Loucy (cell line): ENCODE results near the gene ANXA9.

Experiments used
- H2AFZ ChIP-seq: fragments of 200-600 bp; sonication (generic); 2 replicates; pipeline ENCODE4 v1.6.0; 2016; ENCODE audit warnings: antibody characterized with exemption, mild to moderate bottlenecking, low read length, moderate library complexity
- H3F3A ChIP-seq: fragments of 200-600 bp; 2 replicates; pipeline ENCODE4 v1.6.0; 2016; ENCODE audit warnings: antibody characterized with exemption, low read depth, mild to moderate bottlenecking
- H3K27me3 ChIP-seq: fragments of 200-600 bp; sonication (generic); 2 replicates; pipeline ENCODE4 v1.6.1; 2014; ENCODE audit warnings: low read length, mild to moderate bottlenecking; ENCODE audit not compliant: insufficient read depth, poor library complexity, severe bottlenecking
- H3K36me3 ChIP-seq: fragments of 200-600 bp; sonication (generic); 2 replicates; pipeline ENCODE4 v1.6.1; 2016; ENCODE audit warnings: low read length; ENCODE audit not compliant: insufficient read depth
- H3K4me1 ChIP-seq: fragments of 200-600 bp; sonication (generic); 2 replicates; pipeline ENCODE4 v1.5.1; 2014; ENCODE audit warnings: low read length, mild to moderate bottlenecking; ENCODE audit not compliant: insufficient read depth, poor library complexity, severe bottlenecking
- H3K4me2 ChIP-seq: fragments of 200-600 bp; sonication (generic); 2 replicates; pipeline ENCODE4 v1.6.0; 2014; ENCODE audit warnings: antibody characterized with exemption, low read length, low read depth, mild to moderate bottlenecking; ENCODE audit not compliant: poor library complexity, severe bottlenecking
- H3K4me3 ChIP-seq: fragments of 200-600 bp; sonication (generic); 2 replicates; pipeline ENCODE4 v1.5.1; 2014; ENCODE audit warnings: low read length, mild to moderate bottlenecking, mixed read lengths; ENCODE audit not compliant: poor library complexity, severe bottlenecking
- H3K79me2 ChIP-seq: fragments of 200-600 bp; sonication (generic); 2 replicates; pipeline ENCODE4 v1.6.1; 2014; ENCODE audit warnings: low read length; ENCODE audit not compliant: insufficient read depth
- H3K9ac ChIP-seq: fragments of 200-600 bp; sonication (generic); 2 replicates; pipeline ENCODE4 v1.6.0; 2014; ENCODE audit warnings: mild to moderate bottlenecking, low read depth, low read length, moderate library complexity; ENCODE audit not compliant: poor library complexity, severe bottlenecking
- H3K9me2 ChIP-seq: fragments of 200-600 bp; sonication (generic); replicated peaks from 2 replicates; pipeline ENCODE4 v1.6.1; 2016; ENCODE audit warnings: low read depth, low read length, mixed read lengths
- H3K9me3 ChIP-seq: fragments of 200-600 bp; sonication (generic); 2 replicates; pipeline ENCODE4 v1.6.1; 2014; ENCODE audit warnings: mild to moderate bottlenecking, antibody characterized with exemption, low read length, low read depth; ENCODE audit not compliant: insufficient read depth
- H4K20me1 ChIP-seq: fragments of 200-600 bp; sonication (generic); 2 replicates; pipeline ENCODE4 v1.6.0; 2014; ENCODE audit warnings: antibody characterized with exemption, low read length, mild to moderate bottlenecking; ENCODE audit not compliant: insufficient read depth, poor library complexity, severe bottlenecking
- EZH2phosphoT487 ChIP-seq: fragments of 200-600 bp; IDR thresholded peaks from 2 replicates; pipeline ENCODE4 v1.6.1; 2018; ENCODE audit warnings: antibody characterized with exemption, mild to moderate bottlenecking, moderate library complexity, borderline replicate concordance
- TF ChIP-seq, protein P1 (sequence below): fragments of 200-600 bp; sonication (generic); conservative IDR thresholded peaks from 2 replicates; pipeline ENCODE4 v1.5.1; 2014; ENCODE audit warnings: mild to moderate bottlenecking, antibody characterized with exemption, low read length

The ANXA9 gene

DNA sequence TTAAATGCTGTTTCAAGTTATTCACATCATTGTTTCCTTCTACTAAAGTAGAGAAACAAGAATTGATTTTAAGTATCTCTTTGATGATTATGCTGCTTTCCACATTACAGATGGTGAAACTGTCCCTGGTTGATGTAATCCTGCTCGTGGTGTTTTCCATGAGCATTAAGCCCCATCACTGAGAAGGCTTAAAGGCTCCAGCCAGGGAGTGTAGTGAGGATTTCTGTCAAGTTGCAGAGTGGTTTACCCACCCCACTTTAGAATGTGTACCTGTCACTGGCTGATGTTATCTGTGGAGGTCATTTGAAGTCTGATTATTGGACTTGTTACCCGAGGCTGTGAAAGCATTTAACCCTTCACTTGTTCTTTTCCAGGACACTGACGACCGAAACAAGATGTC is 20.3 kb upstream of the ANXA9 start:
- H3K36me3 ChIP-seq: peaks cover 78% of the 10 kb centered on the region
- H3K9me2 ChIP-seq: no peaks in the 10 kb centered on the region
- H3K27me3 ChIP-seq: no peaks in the 10 kb centered on the region
- H2AFZ ChIP-seq: no peak overlapping the region
- no peak overlapping the region for H3K9ac ChIP-seq
- H3F3A ChIP-seq: no peaks in the 10 kb centered on the region; the same call in 1 of the 2 replicates
- no peak overlapping the region for H3K4me2 ChIP-seq
- no peaks in the 10 kb centered on the region for H3K4me1 ChIP-seq
- H4K20me1 ChIP-seq: peaks cover 5% of the 10 kb centered on the region
- TF ChIP-seq, protein P1, sequence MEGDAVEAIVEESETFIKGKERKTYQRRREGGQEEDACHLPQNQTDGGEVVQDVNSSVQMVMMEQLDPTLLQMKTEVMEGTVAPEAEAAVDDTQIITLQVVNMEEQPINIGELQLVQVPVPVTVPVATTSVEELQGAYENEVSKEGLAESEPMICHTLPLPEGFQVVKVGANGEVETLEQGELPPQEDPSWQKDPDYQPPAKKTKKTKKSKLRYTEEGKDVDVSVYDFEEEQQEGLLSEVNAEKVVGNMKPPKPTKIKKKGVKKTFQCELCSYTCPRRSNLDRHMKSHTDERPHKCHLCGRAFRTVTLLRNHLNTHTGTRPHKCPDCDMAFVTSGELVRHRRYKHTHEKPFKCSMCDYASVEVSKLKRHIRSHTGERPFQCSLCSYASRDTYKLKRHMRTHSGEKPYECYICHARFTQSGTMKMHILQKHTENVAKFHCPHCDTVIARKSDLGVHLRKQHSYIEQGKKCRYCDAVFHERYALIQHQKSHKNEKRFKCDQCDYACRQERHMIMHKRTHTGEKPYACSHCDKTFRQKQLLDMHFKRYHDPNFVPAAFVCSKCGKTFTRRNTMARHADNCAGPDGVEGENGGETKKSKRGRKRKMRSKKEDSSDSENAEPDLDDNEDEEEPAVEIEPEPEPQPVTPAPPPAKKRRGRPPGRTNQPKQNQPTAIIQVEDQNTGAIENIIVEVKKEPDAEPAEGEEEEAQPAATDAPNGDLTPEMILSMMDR: no peak
- TF ChIP-seq EZH2phosphoT487: no peak
- no peaks in the 10 kb centered on the region for H3K9me3 ChIP-seq
- no peaks in the 10 kb centered on the region for H3K79me2 ChIP-seq
- H3K4me3 ChIP-seq: no peak overlapping the region

DNA sequence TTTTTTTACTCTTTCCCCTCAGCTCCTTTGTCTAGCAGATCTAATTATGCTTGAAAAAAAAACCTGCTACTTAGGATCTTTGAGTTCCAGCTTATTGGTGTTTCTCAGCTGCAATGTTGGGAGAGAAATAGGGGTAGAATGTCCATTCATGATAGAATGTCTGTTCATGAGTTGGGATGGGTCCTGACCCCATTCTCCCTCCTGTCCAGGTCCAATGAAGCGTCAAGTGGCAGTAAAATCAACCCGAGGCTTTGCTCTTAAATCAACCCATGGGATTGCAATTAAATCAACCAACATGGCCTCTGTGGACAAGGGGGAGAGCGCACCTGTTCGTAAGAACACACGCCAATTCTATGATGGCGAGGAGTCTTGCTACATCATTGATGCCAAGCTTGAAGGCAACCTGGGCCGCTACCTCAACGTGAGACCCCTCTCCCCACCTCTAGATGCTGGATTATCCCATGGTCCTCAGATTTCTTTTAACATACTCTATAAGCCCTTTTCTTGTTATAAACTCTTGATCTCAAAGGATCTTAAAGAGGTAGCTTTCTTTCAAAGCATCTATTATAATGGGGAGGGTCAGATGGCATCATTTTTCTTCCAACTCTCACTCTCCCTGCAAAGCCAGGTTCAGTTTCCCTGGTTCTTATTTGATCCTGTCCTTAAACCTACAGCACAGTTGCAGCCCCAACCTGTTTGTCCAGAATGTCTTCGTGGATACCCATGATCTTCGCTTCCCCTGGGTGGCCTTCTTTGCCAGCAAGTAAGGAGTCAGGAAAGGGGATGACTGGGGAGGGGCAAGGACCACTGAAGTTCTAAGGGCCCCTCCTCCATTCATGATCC is 18.6 kb upstream of the ANXA9 start:
- H3K4me2 ChIP-seq: no peak overlapping the region
- peaks cover 19% of the 10 kb centered on the region for H4K20me1 ChIP-seq
- H3K27me3 ChIP-seq: no peaks in the 10 kb centered on the region
- H3K36me3 ChIP-seq: peaks cover 90% of the 10 kb centered on the region
- peaks cover 11% of the 10 kb centered on the region for H3K79me2 ChIP-seq
- H3K9me2 ChIP-seq: no peaks in the 10 kb centered on the region
- H3K4me1 ChIP-seq: no peaks in the 10 kb centered on the region
- TF ChIP-seq, protein P1: no peak
- TF ChIP-seq EZH2phosphoT487: no peak
- no peak overlapping the region for H3K9ac ChIP-seq
- H2AFZ ChIP-seq: no peak overlapping the region
- no peak overlapping the region for H3K4me3 ChIP-seq
- no peaks in the 10 kb centered on the region for H3K9me3 ChIP-seq
- no peaks in the 10 kb centered on the region; the same call in 1 of the 2 replicates for H3F3A ChIP-seq

DNA sequence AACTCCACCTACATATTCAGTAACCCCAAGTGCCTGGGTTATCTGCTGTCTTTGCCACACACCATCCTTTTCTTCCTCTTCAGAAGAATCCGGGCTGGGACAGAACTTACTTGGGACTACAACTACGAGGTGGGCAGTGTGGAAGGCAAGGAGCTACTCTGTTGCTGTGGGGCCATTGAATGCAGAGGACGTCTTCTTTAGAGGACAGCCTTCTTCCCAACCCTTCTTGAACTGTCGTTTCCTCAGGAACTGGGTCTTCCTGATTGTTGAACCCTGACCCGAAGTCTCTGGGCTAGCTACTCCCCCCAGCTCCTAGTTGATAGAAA is 18.0 kb upstream of the ANXA9 start:
- Histone ChIP-seq H3K4me2 (no peak overlapping the region), H3K27me3 (no peaks in the 10 kb centered on the region), H3K9ac (no peak overlapping the region), H2AFZ (no peak overlapping the region), H3K9me2 (no peaks in the 10 kb centered on the region), H3K4me3 (no peak overlapping the region), H3K9me3 (no peaks in the 10 kb centered on the region), H3K36me3 (peaks cover 90% of the 10 kb centered on the region), H4K20me1 (peaks cover 25% of the 10 kb centered on the region), H3F3A (no peaks in the 10 kb centered on the region; the same call in 1 of the 2 replicates), H3K79me2 (peaks cover 17% of the 10 kb centered on the region), H3K4me1 (no peaks in the 10 kb centered on the region)
- no peak for TF ChIP-seq EZH2phosphoT487
- TF ChIP-seq, protein P1: no peak
